GM12891 (cell line): Measurements from ENCODE around the gene ECHS1.
"Not testable (repeated sequence)": the region's sequence is repeated elsewhere in the genome, so short reads cannot be mapped to it uniquely, and the experiment has no call there.

Source experiments
- DNase-seq: peaks from one replicate; pipeline ENCODE4 v3.0.0; 2011; ENCODE audit warnings: low spot score; ENCODE audit not compliant: insufficient read length
- FAIRE-seq: peaks from 2 replicates; lab custom pipeline; 2011; peaks lifted over from hg19 to GRCh38; lab: Jason Lieb, UNC
- PAX5 ChIP-seq: IDR thresholded peaks from 2 replicates; pipeline ENCODE4 v1.6.1; 2011; ENCODE audit warnings: low read length, moderate library complexity, mild to moderate bottlenecking; ENCODE audit not compliant: insufficient read depth, severe bottlenecking
- POLR2A ChIP-seq: IDR thresholded peaks from 2 replicates; pipeline ENCODE4 v1.6.1; 2011; ENCODE audit warnings: low read depth, low read length, control low read depth
- POLR2AphosphoS5 ChIP-seq: IDR thresholded peaks from 2 replicates; pipeline ENCODE4 v1.6.1; 2011; ENCODE audit warnings: low read depth, low read length, control low read depth
- POU2F2 ChIP-seq: IDR thresholded peaks from 2 replicates; pipeline ENCODE4 v1.6.1; 2011; ENCODE audit warnings: low read depth, mild to moderate bottlenecking, control low read depth, low read length, moderate library complexity
- SPI1 ChIP-seq: IDR thresholded peaks from 2 replicates; pipeline ENCODE4 v1.6.1; 2011; ENCODE audit warnings: low read depth, low read length, control low read depth
- TAF1 ChIP-seq: IDR thresholded peaks from 2 replicates; pipeline ENCODE4 v1.6.1; 2011; ENCODE audit warnings: low read depth, low read length, control low read depth

ECHS1 gene

DNA sequence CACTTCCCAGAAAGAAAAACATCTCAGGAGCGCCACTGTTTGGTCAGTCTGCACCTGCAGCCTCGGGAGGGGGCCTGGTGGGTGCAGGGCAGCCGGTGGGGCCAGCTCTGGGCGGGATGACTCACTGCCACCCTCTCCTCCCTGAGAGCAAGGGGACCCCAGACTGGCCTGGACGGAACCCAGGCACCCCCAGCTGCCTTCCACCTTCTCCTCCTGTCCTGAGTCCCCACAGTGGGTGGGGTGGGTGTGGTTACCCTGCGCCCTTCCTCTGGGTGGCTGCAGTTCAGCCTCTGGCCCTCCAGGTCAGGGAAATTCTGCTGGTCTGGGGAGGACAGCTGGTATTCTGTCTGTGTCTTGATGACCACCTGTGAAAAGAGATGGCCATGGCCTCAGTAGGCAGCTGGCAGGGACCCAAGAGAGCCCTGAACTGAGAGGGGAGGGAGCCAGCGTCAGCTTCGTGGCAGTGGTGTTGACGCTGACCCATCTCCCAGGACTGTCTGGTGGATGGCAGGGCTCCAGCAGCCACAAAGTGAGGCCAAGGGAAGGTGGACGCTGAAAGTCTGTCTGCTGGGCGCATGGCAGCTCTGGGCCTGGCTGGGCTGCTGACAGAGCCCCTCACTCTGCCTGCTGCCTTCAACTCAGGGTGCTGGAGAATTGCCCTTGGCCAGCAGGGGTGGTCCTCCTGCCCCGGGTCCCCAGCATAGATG lies 45.4 kb downstream of the ECHS1 start:
- TF ChIP-seq PAX5 (no peak), POU2F2 (no peak), POLR2AphosphoS5 (no peak), SPI1 (no peak), POLR2A (no peak), TAF1 (no peak)
- FAIRE-seq (no peak), DNase-seq (no peak)

DNA sequence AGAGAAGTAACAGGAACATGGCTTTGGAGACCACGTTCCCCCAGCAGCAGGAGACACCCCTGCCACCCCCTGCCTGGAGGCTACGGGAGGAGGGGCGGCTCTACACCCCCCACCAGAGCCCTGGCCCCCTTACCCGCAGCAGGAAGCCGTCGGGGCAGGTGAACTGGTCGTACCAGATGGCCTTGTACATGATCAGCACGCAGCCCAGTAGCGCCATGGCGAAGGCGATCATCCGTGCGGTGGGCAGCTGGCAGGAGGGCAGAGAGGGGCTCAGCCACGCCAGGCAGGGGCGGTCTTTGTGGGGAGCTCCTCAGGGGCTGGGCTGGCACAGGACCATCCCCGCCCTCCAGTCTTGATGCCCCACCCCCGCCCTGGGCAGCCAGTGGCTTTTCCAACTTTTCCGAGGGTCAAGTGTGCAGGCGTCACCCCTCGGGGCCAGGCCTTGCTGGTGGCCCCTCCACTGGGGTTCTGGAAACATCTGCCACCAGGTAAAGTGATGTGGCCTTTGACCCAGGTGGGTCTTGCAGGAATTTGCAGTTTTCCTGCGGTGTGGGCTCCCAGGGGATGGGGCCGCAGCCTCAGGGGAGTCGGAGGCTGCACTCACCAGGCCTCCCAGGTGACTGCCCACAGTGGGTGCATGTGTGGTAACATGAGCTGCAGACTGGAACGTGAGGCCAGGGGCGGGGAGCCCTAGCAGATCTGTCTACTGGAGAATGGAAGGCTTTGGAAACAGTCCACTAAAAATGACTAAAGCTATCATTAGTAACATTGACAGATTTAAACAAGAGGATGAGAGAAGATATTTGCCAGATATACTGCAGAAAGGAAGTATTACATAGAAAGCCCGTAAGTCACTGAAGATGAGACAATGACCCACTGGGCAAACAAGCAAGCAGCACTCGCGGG lies 46.2 kb downstream of the ECHS1 start:
- FAIRE-seq (no peak), DNase-seq (no peak)
- TF ChIP-seq POLR2AphosphoS5 (no peak), SPI1 (no peak), TAF1 (no peak), POU2F2 (no peak), POLR2A (no peak), PAX5 (no peak)

- no peak for DNase-seq
- TF ChIP-seq POLR2AphosphoS5 (no peak), POLR2A (no peak), TAF1 (no peak), SPI1 (no peak), POU2F2 (no peak), PAX5 (no peak)
- no peak for FAIRE-seq
Observed at GRCh38 chr10:133326223-133326551, 47.0 kb downstream of the ECHS1 start.

DNA sequence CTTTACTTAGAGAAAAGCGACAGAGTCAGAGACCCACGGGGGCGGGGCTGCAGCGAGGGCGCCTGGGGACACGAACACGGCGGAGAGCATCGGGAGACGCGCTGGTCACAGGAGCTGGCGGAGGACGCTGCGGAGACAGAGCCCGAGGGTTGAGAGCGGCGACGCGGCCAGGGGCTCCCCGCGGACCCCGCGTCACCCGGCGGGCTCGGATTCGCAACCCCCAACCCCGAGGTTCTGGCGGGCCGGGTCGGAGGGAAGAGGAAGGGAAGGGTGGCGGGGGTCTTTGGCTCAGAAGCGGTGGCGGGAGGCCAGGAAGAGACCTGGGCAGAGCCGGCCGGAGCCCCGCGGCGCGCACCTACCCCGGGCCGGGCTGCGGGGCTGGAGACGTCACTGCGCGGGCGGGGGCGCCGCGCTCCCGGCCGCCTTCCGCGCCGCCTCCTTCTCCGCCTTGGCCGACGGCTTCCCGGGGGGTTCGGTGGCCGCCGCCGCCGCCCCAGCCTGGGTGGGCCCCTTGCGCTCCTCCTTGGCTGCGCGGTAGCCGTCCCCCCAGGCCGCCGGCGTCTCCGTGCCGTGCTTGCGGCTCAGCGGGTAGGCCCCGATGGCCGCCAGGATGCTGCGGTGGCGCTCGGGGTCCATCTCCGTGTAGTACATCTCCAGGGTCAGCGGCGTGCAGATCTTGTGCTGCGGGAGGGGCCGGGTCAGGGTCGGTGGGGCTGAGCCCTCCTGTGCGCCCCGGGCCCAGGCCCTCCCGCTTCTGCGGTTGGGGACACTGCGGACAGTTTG lies 47.5 kb downstream of the ECHS1 start:
- no peak for TF ChIP-seq POLR2A
- TF ChIP-seq SPI1 = no peak
- no peak for TF ChIP-seq TAF1
- no peak for TF ChIP-seq PAX5
- no peak for TF ChIP-seq POLR2AphosphoS5
- no peak for TF ChIP-seq POU2F2
- FAIRE-seq (no peak), DNase-seq (no peak)

DNA sequence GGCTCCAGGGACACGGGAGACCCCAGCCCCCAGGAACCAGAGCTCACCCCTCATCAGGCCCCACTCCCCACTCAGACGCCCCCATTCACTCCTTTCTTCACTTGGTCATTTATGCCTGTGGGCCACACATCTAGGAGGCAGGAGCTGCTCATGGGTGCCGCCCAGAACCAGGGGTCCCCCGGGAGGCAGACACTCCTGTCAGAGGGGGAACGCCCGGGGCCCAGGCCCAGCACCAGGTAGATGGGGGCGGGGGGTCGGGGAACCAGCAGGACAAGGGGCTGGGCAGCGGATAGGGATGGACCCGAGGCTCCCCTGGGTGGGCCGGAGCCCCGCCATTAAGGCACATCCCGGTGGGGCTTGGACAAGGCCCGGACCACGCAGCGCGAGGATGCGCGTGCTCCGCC lies 48.3 kb downstream of the ECHS1 start:
- no peak for FAIRE-seq
- no peak for TF ChIP-seq POLR2A
- DNase-seq = no peak

- DNase-seq (peak; percentile 60), FAIRE-seq (peak; percentile 94)
- TF ChIP-seq SPI1 = no peak
Observed at GRCh38 chr10:133324198-133324792, 48.9 kb downstream of the ECHS1 start.

DNA sequence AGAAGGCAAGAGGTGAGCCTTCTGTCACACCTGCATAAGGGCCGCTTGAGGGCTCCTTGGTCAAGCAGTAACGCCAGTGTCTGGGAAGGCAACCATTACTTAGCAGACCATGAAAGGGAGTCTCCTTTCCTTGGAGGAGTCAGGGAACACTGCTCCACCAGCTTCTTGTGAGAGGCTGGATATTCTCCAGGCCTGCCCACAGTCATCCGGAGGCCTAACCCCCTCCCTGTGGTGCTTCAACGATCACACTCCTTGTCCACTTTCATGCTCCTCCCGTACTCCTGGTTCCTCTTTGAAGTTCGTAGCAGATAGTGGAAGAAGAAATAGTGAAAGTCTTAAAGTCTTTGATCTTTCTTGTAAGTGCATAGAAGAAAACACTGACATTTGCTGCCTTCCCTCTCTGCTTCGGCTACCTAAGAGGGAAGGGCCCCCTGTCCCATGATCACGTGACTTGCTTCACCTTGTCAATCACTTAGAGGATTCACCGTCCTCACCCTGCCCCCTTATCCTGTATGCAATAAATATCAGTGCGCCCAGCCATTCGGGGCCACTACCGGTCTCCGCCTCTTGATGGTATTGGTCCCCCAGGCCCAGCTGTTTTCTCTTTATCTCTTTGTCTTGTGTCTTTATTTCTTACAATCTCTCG lies 51.0 kb downstream of the ECHS1 start:
- not testable (repeated sequence) for FAIRE-seq

GRCh38 chr10:133320852-133321422 lies 52.2 kb downstream of the ECHS1 start:
- not testable (repeated sequence) for FAIRE-seq, DNase-seq

More for the DNA sequence above, 51.0 kb downstream of the ECHS1 start:
- DNase-seq = not testable (repeated sequence)

DNA sequence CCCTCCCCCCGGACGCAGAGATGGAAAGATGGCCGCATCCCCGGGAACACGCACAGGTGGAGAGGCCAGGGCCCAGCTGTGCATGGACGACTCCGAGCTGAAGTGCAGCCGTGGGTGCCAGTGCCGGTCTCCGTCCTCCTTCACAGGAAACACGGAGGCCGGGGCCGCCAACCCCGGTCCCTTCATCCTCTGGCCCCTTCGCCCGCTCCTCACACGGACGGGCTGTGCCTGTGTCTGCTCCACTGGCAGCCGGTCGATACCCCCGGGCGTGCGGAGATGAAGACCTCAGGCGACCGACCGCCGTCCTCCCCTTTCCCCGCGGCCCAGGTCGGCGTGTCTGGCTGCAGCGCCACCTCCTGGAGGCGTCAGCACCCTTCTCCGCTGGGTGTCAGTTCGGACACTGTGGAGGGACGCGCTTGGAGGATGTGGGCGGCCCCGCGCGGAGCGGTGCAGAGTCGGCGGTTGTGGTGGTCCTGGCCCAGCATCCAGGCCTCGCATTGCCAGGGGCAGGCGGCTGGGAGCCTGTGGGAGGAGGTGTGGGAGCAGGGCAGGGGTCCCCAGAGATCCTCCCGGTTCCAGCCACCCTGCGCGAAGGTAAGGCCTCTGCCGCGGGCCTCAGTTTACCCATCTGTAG lies 54.5 kb downstream of the ECHS1 start:
- FAIRE-seq (peak; percentile 75), DNase-seq (peak; percentile 65)
- TF ChIP-seq POU2F2 (no peak), TAF1 (no peak), SPI1 (no peak), POLR2AphosphoS5 (no peak), PAX5 (no peak), POLR2A (no peak)
